Calu3 (cell line): ENCODE data around the gene ACER1. TPM values are rescaled to one million over a fixed set of nuclear protein-coding genes. Genes with fewer than 3 reads are reported as not detected.

Experiments
- BruUV-seq: library from RNA; stranded (reverse); fragments of 400-500 nt; replicated peaks from 2 replicates; lab custom pipeline; 2021; lab: Mats Ljungman, UMichigan
- CTCF ChIA-PET: fragments of 300-600 bp; sonication (Branson Sonifier 250); formaldehyde crosslinking; loops from one replicate; lab custom pipeline; 2022; ENCODE audit warnings: antibody characterized with exemption; lab: Charles Lee
- DNase-seq: peaks from one replicate; pipeline ENCODE4 v3.0.0; 2022
- H3K27ac Mint-ChIP-seq: one replicate; pipeline ENCODE4 v1.8.0; 2022; ENCODE audit warnings: mixed read lengths; ENCODE audit not compliant: unreplicated experiment
- H3K27me3 Mint-ChIP-seq: one replicate; pipeline ENCODE4 v1.8.0; 2022; ENCODE audit warnings: mixed read lengths; ENCODE audit not compliant: unreplicated experiment
- H3K36me3 Mint-ChIP-seq: one replicate; pipeline ENCODE4 v1.8.0; 2022; ENCODE audit warnings: mild to moderate bottlenecking, moderate library complexity, mixed read lengths; ENCODE audit not compliant: insufficient read depth, unreplicated experiment
- H3K4me1 Mint-ChIP-seq: one replicate; pipeline ENCODE4 v1.8.0; 2022; ENCODE audit warnings: mild to moderate bottlenecking, low read depth, mixed read lengths; ENCODE audit not compliant: unreplicated experiment
- H3K4me3 Mint-ChIP-seq: one replicate; pipeline ENCODE4 v1.8.0; 2022; ENCODE audit warnings: mild to moderate bottlenecking, low read depth, moderate library complexity, mixed read lengths; ENCODE audit not compliant: unreplicated experiment
- H3K9me3 Mint-ChIP-seq: one replicate; pipeline ENCODE4 v1.8.0; 2022; ENCODE audit warnings: low read depth, mixed read lengths; ENCODE audit not compliant: unreplicated experiment
- CTCF ChIP-seq: fragments of 200-600 bp; IDR thresholded peaks from one replicate; pipeline ENCODE4 v1.8.0; 2022; ENCODE audit warnings: antibody characterized with exemption; ENCODE audit not compliant: unreplicated experiment
- intact Hi-C: fragments of 100-400 bp; cut with micrococcal nuclease; formaldehyde crosslinking; loops from one replicate; pipeline ENCODE4 v1.10.0; 2022; ENCODE audit not compliant: unreplicated experiment
- total RNA-seq: library from RNA; stranded (reverse); gene quantifications from 2 replicates; pipeline ENCODE4 v1.2.3, GENCODE V29; 2022

The ACER1 gene
- total RNA-seq, 1 experiment from 2014 or later = not detected

GRCh38 chr19:6263735-6264444 is 69.5 kb downstream of the ACER1 start:
- no peak for DNase-seq
- Mint-ChIP-seq H3K9me3 (no peaks in the 10 kb centered on the region), H3K36me3 (peaks cover 33% of the 10 kb centered on the region), H3K4me3 (no peak overlapping the region), H3K27ac (no peak overlapping the region), H3K27me3 (no peaks in the 10 kb centered on the region), H3K4me1 (no peaks in the 10 kb centered on the region)
- intact Hi-C loops = no loop called here
- BruUV-seq = no TSS peak
- CTCF ChIA-PET = interaction anchor here (0.6 kb wide), 1 partner anchor 109 kb away, joined by 5 read pairs; no protein-coding TSS in a partner anchor
- TF ChIP-seq CTCF = no peak

- CTCF ChIA-PET = no interaction called here
- no peaks in the 10 kb centered on the region for H3K4me1 Mint-ChIP-seq
- H3K9me3 Mint-ChIP-seq = no peaks in the 10 kb centered on the region
- H3K4me3 Mint-ChIP-seq = no peak overlapping the region
- intact Hi-C loops = no loop called here
- no peak for DNase-seq
- no peak overlapping the region for H3K27ac Mint-ChIP-seq
- BruUV-seq = no TSS peak
- H3K36me3 Mint-ChIP-seq = peaks cover 33% of the 10 kb centered on the region
- H3K27me3 Mint-ChIP-seq = no peaks in the 10 kb centered on the region
- no peak for TF ChIP-seq CTCF
These were observed 70.1 kb downstream of the ACER1 start for GRCh38 chr19:6263306-6263705.

- BruUV-seq = no TSS peak
- no peaks in the 10 kb centered on the region for H3K9me3 Mint-ChIP-seq
- no peak overlapping the region for H3K4me3 Mint-ChIP-seq
- no peaks in the 10 kb centered on the region for H3K27me3 Mint-ChIP-seq
- TF ChIP-seq CTCF = no peak
- CTCF ChIA-PET = no interaction called here
- no peaks in the 10 kb centered on the region for H3K4me1 Mint-ChIP-seq
- peaks cover 33% of the 10 kb centered on the region for H3K36me3 Mint-ChIP-seq
- intact Hi-C loops = no loop called here
- no peak for DNase-seq
- H3K27ac Mint-ChIP-seq = no peak overlapping the region
These were observed 70.9 kb downstream of the ACER1 start for GRCh38 chr19:6262519-6262918.

GRCh38 chr19:6261883-6262282 is 71.5 kb downstream of the ACER1 start:
- no peaks in the 10 kb centered on the region for H3K27me3 Mint-ChIP-seq
- H3K36me3 Mint-ChIP-seq = peaks cover 33% of the 10 kb centered on the region
- H3K9me3 Mint-ChIP-seq = no peaks in the 10 kb centered on the region
- no peak overlapping the region for H3K4me3 Mint-ChIP-seq
- no peak for DNase-seq
- no peak overlapping the region for H3K27ac Mint-ChIP-seq
- no peak for TF ChIP-seq CTCF
- intact Hi-C loops = no loop called here
- no TSS peak for BruUV-seq
- no peaks in the 10 kb centered on the region for H3K4me1 Mint-ChIP-seq
- CTCF ChIA-PET = no interaction called here
